Measurements from ENCODE around the gene PSG6.
A peak's percentile ranks its signal among the peaks of the same experiment; 100 is the strongest.
"Not testable (repeated sequence)": the region's sequence is repeated elsewhere in the genome, so short reads cannot be mapped to it uniquely, and the experiment has no call there.

Gene PSG6

GRCh38 chr19:42906162-42906561, 11.5 kb downstream of the PSG6 start:
- DNase-seq (ENCODE audit: low read depth); H3K4me3 ChIP-seq (ENCODE audit: low read depth, low read length): not testable (repeated sequence)

- not testable (repeated sequence) for H3K4me3 ChIP-seq (ENCODE audit: low read depth, low read length); DNase-seq (ENCODE audit: low read depth)
These were observed 17.1 kb downstream of the PSG6 start for GRCh38 chr19:42900561-42900960.

- H3K4me3 ChIP-seq (ENCODE audit: low read depth, low read length): not testable (repeated sequence)
These were observed 18.0 kb downstream of the PSG6 start for GRCh38 chr19:42899674-42900073.

GRCh38 chr19:42899110-42899509, 18.6 kb downstream of the PSG6 start:
- not testable (repeated sequence) for H3K4me3 ChIP-seq (ENCODE audit: low read depth, low read length); DNase-seq (ENCODE audit: low read depth)

More at GRCh38 chr19:42899674-42900073, 18.0 kb downstream of the PSG6 start:
- DNase-seq (ENCODE audit: low read depth): not testable (repeated sequence)

GRCh38 chr19:42898656-42899055, 19.0 kb downstream of the PSG6 start:
- DNase-seq (ENCODE audit: low read depth); H3K4me3 ChIP-seq (ENCODE audit: low read depth, low read length): not testable (repeated sequence)

- DNase-seq (ENCODE audit: low read depth); H3K4me3 ChIP-seq (ENCODE audit: low read depth, low read length): not testable (repeated sequence)
These were observed 20.0 kb downstream of the PSG6 start for GRCh38 chr19:42897729-42898128.

- DNase-seq (ENCODE audit: low read depth); H3K4me3 ChIP-seq (ENCODE audit: low read depth, low read length): not testable (repeated sequence)
These were observed 27.2 kb downstream of the PSG6 start for GRCh38 chr19:42890446-42890845.

- not testable (repeated sequence) for DNase-seq (ENCODE audit: low read depth); H3K4me3 ChIP-seq (ENCODE audit: low read depth, low read length)
These were observed 29.7 kb downstream of the PSG6 start for GRCh38 chr19:42887876-42888445.

- H3K4me3 ChIP-seq (ENCODE audit: low read depth, low read length); DNase-seq (ENCODE audit: low read depth): not testable (repeated sequence)
These were observed 35.0 kb downstream of the PSG6 start for GRCh38 chr19:42882730-42883129.

- DNase-seq (ENCODE audit: low read depth): not testable (repeated sequence)
These were observed 35.7 kb downstream of the PSG6 start for GRCh38 chr19:42882010-42882409.

GRCh38 chr19:42881279-42881678, 36.4 kb downstream of the PSG6 start:
- TF ChIP-seq CTCF (IDR thresholded peaks at IDR 0.05; ENCODE audit: insufficient read depth, low read depth, low read length, missing control alignments): peak; percentile 46
- DNase-seq (ENCODE audit: low read depth); H3K4me3 ChIP-seq (ENCODE audit: low read depth, low read length): not testable (repeated sequence)

More at GRCh38 chr19:42882010-42882409, 35.7 kb downstream of the PSG6 start:
- not testable (repeated sequence) for H3K4me3 ChIP-seq (ENCODE audit: low read depth, low read length)

GRCh38 chr19:42880621-42881020, 37.1 kb downstream of the PSG6 start:
- not testable (repeated sequence) for DNase-seq (ENCODE audit: low read depth); H3K4me3 ChIP-seq (ENCODE audit: low read depth, low read length)

GRCh38 chr19:42879613-42880012, 38.1 kb downstream of the PSG6 start, which contains the start of gene PSG1:
Gene PSG1, minus strand, starts transcription at chr19:42879713. Its CDS starts 132 bp downstream, at chr19:42879581.
- no peak for DNase-seq (ENCODE audit: low read depth)
- H3K4me3 ChIP-seq (ENCODE audit: low read depth, low read length): no peak within 1 kb of the TSS
- TF ChIP-seq CTCF (IDR thresholded peaks at IDR 0.05; ENCODE audit: insufficient read depth, low read depth, low read length, missing control alignments): no peak

- not testable (repeated sequence) for DNase-seq (ENCODE audit: low read depth); H3K4me3 ChIP-seq (ENCODE audit: low read depth, low read length)
These were observed 41.1 kb downstream of the PSG6 start for GRCh38 chr19:42876596-42876995.

GRCh38 chr19:42875881-42876280, 41.8 kb downstream of the PSG6 start:
- H3K4me3 ChIP-seq (ENCODE audit: low read depth, low read length); DNase-seq (ENCODE audit: low read depth): not testable (repeated sequence)

GRCh38 chr19:42874901-42875813, 42.5 kb downstream of the PSG6 start:
- H3K4me3 ChIP-seq (ENCODE audit: low read depth, low read length); DNase-seq (ENCODE audit: low read depth): not testable (repeated sequence)

GRCh38 chr19:42874136-42874535, 43.6 kb downstream of the PSG6 start:
- DNase-seq (ENCODE audit: low read depth); H3K4me3 ChIP-seq (ENCODE audit: low read depth, low read length): not testable (repeated sequence)
